Activated CD8-positive, alpha-beta memory T cell treated with anti-CD3 and anti-CD28 coated beads for 24 hours (primary cell): ENCODE data around the gene PRIM1.
A peak's percentile ranks its signal among the peaks of the same experiment; 100 is the strongest.
"Not testable (repeated sequence)": the region's sequence is repeated elsewhere in the genome, so short reads cannot be mapped to it uniquely, and the experiment has no call there.

Experiments
- DNase-seq: peaks from one replicate; pipeline ENCODE4 v3.0.0-alpha.2; 2020

The PRIM1 gene

GRCh38 chr12:56716458-56716857 lies 35.7 kb downstream of the PRIM1 start:
- DNase-seq = no peak

DNA sequence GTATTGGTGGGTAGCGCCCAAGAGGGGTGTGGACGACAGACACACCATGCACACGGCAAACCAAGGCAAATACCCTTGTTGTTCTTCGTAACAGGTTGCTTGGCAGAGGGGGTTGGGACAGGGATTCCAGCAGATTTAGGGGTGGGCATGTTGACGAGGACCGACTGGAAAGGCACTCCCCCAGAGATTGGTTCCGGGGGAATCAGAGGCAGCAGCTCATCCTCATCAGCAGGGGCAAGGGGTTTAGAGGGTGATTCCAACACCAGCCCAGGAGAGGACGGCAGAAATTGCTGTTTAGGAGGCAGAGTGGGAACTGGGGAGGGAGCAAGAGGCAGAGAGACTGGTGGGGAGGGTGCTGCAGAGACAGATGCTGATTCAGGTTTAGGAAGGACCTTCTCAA lies 36.3 kb downstream of the PRIM1 start:
- DNase-seq = no peak

DNA sequence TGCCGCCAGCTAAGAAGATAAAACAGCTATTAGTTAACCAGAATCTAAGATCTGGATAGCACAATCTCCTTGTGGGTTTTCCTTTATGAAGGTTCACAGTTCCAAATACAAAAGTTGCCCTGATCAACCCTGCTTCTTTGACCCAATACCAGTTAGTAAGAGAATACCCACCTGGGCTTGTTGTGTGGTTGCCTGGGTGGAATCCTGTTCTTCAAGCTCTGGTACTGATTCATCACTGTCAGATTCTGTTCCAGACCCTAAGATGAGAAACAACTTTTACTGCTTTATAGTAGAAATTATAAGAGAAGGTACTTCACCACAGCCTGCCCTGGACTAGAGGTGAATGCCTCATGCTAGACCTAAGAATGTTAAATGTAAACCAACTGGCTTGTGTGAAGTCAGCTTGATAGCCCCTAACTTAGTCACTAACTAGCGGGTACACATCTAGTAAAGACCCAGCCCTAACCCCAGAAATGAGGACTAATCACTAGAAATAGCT lies 37.6 kb downstream of the PRIM1 start:
- DNase-seq = no peak

GRCh38 chr12:56713345-56713744 lies 38.8 kb downstream of the PRIM1 start:
- no peak for DNase-seq

GRCh38 chr12:56709759-56710376 lies 42.3 kb downstream of the PRIM1 start:
- no peak for DNase-seq

DNA sequence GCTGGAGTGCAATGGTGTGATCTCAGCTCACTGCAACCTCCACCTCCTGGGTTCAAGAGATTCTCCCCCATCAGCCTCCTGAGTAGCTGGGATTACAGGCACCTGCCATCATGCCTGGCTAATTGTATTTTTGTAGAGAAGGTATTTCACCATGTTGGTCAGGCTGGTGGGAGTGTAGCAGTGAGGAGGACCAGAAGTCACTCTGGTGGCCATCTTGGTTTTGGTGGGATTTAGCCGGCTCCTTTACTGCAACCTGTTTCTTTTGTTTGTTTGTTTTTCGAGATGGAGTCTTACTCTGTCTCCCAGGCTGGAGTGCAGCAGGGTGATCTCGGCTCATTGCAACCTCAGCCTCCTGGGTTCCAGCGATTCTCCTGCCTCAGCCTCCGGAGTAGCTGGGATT lies 47.6 kb downstream of the PRIM1 start:
- DNase-seq = not testable (repeated sequence)

- DNase-seq = no peak
Measured at GRCh38 chr12:56699020-56699661, 53.0 kb downstream of the PRIM1 start.

DNA sequence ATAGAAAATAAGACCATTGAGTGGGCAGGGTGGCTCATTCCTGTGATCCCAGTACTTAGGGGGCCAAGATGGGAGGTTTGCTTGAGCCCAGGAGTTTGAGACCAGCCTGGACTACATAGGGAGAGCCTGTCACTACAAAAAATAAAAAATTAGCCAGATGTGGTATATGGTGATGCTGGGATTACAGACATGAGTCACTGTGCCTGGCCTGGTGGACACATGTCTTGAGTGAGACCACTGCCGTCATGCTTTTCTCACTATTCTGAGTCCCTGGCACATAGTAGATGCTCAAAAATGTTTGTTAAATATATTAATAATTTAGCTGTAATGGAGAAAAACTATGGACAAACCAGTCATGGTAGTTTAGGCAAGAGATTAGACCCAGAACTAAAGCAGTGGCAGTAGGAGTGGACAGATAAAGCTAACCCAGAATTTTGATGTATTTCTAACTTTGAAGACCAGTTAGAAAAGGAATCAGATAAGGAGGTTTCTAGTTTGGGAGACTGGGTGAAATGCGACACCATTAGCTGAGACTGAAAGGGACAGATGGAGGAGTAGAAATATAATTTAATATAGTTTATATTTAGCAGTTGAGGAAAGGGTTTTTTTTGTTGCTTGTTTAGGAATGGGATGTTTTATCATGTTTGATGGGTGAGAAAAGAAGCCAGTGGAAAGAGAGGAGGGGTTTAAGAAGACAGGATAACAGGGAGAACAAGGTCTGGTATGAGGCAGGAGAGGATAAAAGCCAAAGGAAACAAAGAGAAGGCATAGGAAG lies 56.6 kb downstream of the PRIM1 start:
- no peak for DNase-seq

DNA sequence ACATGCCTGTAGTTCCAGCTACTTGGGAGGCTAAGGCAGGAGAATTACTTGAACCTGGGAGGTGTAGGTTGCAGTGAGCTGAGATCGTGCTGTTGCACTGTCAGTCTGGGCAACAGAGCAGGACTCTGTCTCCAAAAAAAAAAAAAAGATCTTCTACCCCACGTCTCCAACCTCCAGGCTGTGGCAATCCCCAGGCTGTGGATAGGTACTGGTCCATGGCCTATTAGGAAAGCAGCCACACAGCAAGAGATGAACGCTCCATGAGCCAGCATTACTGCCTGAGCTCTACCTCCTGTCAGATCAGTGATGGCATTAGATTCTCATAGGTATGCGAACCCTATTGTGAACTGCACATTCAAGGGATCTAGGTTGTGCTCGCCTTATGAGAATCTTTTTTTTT lies 58.0 kb downstream of the PRIM1 start:
- DNase-seq = no peak

- no peak for DNase-seq
Measured at GRCh38 chr12:56688846-56689109, 63.3 kb downstream of the PRIM1 start.

DNA sequence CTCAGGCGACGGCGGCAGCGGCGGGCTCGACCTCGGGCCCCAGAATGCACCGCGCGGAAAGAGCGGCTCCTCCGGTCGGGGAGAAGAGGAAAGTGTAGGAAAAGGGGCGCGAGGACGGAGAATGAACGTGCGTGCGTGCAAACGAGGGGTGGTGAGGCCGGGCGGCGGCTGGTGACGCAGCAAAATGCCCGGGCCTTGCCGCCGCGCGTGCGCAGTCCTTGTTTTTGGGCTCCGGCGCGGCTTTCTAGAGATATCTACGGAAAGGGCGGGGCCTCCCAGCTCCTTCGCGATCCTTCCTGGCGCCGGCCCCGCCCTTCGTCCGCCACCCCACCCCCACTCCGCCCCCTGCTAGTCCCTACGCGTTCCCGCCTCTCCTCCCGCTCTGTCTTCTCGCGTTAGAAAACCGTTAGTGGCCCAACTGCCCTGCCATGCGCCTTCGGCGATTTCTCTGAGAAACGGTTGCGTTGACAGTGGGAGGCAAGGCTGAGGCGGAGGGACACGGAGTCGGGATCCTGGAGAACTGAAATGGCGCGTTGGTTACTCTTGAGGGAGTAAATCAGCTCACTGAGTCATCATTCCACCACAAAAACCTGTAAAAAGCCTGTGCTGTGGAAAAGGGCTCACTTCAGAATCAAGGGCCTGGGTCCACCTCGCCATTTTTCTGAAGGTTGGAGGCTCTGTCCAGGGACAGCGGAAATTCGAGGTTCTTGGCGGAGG lies 63.8 kb downstream of the PRIM1 start, which contains the start of gene PTGES3:
Gene PTGES3 (minus strand): TSS at position 156 of the 717 bp plus-strand sequence. CDS start 285 bp downstream, outside the sequence.
- peak; percentile 97 for DNase-seq

DNA sequence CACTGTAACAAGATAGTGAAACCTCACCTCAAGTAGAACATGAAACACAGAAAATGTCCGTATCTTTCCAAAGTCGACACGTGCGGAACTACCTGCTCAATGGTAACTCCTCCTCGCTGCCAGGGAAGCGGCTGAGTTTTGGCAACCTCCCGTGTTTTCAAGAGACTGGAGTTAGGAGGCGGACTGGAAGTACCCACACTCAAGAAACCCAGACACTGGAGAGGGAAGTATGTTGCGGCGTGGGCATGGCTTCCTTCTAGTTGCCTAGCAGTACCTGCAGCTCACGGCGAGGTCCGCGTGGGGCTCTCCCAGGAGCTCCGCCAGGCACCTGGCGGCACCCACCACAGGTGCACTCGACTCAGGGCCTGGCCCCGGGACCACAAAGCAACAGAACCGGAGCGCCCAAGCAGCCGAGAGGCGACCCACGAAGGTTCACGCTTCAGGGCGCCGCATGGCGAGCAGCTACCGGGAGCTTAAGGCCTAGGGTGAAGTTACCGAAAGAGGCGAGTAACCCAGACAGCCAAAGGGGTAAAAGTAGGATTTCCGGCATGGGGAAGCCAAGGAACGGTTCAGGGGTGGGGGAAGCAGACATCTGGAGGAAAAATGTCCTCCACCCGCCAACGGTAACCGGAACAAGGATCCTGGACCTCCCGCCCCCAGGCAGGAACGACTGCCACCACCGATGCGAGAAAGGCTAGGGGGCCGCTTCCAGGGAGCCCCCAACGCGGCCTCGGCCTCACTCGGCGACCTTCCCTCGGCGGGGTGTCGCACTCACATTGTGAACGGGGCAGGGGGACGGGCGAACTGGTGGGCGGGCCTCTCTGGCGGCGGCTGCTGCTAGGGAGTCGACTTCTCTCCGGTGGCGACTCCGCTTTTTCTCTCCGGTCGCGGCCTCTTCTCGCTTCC lies 64.6 kb downstream of the PRIM1 start:
- DNase-seq = peak; percentile 85

GRCh38 chr12:56684745-56685359 lies 67.3 kb downstream of the PRIM1 start:
- peak; percentile 56 for DNase-seq

GRCh38 chr12:56682323-56682722 lies 69.8 kb downstream of the PRIM1 start:
- peak; percentile 38 for DNase-seq
